Measurements from ENCODE around the gene DIDO1.

GRCh38 chr20:62941792-62942191 lies 15.5 kb upstream of the DIDO1 start:
- TF ChIP-seq CTCF (IDR thresholded peaks at IDR 0.05), result no peak
- no peak for TF ChIP-seq POLR2A (IDR thresholded peaks at IDR 0.05)

All from vagina (tissue), 2 donors.